HG03354 (cell line): ENCODE results near the gene TARM1.

Experiments used
- ATAC-seq: cut with Tn5 transposase; IDR thresholded peaks from one replicate; pipeline ENCODE4 v1.9.1; 2021; ENCODE audit warnings: mild to moderate bottlenecking; ENCODE audit not compliant: unreplicated experiment, poor library complexity, severe bottlenecking

TARM1 gene

DNA sequence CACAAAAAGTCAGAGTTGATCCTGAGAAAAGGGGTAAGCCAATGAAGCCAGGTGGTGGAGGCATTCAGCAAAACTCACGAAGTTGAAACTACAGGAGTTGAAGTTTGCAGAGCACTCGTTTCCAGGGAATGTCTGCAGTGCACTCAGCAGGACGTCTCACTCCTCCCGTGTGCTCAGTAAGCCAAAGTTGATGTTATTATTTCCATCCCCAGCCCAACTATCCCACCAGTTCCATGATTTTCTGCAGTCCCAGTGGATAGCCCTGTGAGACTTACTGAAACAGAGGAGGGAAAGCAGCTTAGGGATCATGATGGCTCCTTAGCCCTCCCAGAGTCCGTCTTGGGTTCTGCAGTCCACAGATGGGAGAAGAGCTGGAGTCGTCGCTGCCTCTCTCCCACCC lies at the start of gene TARM1:
Gene TARM1, minus strand, starts transcription at position 334 of the 400 bp plus-strand sequence. Its CDS starts 25 bp downstream, at position 309.
- no peak for ATAC-seq

DNA sequence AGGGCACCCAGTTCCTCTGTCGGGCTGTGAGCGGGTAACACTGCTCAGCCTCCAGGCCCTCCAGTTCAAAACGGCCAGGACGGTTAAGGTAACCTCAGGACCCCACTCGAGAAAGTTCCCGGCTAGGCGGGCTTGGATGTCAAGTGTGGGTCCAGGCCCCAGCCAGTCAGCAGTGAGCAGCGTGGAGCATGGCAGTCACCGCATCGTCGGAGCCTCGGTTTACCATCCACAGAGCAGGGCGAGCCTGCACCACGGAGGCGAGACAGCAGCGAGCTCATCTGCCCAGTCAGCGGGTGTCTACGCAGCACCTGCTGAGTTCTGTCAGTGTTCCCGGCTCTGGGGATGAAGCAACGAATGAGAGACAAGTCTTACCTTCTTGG lies 48.4 kb upstream of the TARM1 start:
- no peak for ATAC-seq

DNA sequence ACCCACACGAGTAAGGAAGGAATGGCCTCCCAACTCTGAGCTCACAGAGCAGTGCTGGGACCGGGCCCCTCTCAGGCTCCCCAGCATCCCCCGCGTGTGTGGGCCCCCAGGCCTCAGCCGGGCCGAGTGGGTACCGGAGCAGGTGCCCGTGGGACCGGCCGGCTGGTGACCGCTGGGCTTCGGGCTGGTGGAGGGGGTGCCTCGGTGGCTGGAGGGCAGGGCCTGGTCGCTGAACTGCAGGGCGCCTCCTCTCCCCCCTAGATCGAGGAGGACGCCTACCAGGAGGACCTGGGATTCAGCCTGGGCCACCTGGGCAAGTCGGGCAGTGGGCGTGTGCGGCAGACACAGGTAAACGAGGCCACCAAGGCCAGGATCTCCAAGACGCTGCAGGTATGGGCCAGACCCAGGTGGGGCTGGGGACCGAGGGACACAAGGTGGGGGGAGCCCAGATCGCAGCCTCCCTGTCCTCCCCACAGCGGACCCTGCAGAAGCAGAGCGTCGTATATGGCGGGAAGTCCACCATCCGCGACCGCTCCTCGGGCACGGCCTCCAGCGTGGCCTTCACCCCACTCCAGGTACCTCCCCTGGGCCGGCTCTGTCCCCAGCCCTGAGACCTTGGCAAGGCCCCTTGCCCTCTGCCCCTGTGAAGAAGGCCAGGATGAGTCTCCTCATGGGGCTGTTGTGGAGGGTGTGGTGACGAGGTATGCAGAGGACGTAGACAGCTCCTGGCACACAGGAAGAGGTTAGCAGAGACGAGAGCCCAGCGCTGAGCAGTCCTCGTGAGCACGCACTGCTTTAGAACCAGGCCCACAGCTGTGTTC lies 47.8 kb upstream of the TARM1 start:
- ATAC-seq = no peak

DNA sequence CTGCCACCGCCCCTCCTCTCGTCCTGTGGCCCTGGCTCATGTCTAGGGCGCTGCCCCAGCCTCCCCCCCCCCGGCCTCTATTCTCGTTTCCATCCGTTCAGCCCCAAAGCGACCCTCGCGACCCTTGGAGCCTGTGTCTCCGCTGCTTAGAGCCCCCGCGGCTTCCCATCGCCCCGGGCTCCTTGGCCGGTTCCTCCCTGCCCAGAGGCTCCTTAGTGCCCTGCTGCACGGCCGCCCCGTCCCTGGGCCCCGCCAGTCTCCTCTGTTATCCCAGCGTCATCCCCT lies 47.2 kb upstream of the TARM1 start:
- no peak for ATAC-seq

DNA sequence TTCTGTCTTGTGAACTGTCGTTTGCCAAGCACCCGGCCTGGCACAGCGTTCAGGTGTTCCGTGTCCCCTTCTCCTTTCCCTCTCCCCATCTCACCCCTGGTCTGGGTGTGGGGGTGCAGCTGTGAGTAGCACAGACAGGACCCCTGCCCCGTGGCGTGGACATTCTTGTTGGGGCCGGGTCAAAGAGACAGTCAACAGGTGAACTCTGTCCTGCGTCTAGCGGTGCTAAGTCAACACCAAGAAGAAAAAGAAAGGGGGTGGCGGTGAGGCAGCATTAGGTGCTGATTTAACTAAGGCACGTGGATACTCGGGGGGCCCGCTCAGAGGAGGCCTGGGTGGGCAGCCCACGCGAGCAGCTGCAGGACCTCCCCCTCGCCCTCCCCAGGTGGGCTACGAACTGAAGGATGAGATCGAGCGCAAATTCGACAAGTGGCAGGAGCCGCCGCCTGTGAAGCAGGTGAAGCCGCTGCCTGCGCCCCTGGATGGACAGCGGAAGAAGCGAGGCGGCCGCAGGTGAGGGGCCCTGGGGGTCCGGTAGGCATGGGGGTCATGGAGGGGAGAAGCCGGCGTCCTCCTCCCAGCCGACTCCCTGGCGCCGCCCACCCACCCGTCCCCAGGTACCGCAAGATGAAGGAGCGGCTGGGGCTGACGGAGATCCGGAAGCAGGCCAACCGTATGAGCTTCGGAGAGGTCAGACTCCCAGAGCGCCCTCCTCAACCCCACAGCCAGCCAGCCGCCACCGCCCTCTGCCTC lies 46.7 kb upstream of the TARM1 start:
- ATAC-seq = no peak

DNA sequence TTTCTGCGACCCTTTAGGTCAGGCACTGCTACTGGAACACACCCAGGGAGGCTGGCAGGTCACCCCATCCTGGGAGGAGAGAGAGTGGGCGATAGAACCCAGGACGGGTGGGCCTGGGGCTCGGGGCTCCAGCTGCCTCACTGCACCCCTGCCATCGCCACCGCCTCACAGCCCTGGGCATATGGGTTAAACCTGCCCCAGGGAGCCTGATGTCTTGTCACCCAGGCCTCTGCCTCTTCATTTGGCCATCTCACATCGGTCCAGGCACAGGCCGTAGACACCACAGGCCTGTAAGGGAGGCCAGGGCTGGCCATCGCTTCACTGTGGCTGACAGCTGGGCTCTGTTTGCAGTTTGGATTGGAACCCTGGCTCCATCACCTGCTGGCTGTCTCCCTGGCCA lies 44.5 kb upstream of the TARM1 start:
- no peak for ATAC-seq

DNA sequence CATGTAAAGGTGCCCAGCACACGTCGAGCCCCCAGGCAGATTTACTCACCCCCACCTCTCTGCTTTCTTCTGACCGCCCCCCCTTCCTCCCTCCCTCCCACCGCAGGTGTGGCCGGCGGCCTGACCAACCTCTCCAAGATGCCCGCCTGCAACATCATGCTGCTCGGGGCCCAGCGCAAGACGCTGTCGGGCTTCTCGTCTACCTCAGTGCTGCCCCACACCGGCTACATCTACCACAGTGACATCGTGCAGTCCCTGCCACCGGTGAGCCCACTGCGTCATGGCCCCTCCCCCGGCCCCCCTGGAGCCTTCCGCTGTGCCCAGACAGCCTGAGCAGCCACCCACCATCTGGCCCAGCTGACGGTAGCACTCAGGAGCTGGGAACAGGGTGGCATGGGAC lies 43.2 kb upstream of the TARM1 start:
- ATAC-seq = no peak

DNA sequence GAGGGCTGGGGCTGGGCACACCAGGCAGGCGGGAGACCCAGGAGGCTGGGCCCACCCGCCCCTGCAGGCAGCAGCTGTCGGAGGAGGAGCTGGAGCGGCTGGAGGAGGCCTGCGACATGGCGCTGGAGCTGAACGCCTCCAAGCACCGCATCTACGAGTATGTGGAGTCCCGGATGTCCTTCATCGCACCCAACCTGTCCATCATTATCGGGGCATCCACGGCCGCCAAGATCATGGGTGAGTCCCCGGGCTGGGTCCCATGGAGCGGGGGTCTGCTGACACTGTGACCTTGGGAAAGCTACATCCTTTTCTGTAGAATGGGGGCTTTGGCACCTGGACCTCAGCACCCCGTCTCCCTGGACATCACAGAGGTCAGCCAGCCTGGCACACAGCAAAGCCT lies 42.5 kb upstream of the TARM1 start:
- ATAC-seq = no peak

DNA sequence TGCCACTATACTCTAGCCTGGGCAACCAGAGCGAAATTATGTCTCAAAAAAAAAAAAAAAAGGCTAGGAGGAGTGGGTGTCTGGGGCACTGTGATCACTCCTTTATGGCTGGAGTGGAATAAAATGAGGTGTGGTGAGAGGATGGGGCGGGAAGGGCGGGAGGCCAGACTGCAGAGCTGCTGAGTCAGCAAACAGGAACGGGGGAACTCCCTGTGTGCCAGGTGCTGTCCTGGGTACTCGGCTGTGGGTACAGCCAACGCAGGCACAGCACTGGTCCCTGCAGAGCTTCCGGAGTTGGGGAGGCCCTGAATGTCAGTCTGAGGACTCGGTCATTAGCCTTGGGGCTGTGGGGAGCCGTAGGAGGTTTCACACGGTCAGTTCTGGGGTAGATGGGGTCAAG lies 40.1 kb upstream of the TARM1 start:
- ATAC-seq = no peak

DNA sequence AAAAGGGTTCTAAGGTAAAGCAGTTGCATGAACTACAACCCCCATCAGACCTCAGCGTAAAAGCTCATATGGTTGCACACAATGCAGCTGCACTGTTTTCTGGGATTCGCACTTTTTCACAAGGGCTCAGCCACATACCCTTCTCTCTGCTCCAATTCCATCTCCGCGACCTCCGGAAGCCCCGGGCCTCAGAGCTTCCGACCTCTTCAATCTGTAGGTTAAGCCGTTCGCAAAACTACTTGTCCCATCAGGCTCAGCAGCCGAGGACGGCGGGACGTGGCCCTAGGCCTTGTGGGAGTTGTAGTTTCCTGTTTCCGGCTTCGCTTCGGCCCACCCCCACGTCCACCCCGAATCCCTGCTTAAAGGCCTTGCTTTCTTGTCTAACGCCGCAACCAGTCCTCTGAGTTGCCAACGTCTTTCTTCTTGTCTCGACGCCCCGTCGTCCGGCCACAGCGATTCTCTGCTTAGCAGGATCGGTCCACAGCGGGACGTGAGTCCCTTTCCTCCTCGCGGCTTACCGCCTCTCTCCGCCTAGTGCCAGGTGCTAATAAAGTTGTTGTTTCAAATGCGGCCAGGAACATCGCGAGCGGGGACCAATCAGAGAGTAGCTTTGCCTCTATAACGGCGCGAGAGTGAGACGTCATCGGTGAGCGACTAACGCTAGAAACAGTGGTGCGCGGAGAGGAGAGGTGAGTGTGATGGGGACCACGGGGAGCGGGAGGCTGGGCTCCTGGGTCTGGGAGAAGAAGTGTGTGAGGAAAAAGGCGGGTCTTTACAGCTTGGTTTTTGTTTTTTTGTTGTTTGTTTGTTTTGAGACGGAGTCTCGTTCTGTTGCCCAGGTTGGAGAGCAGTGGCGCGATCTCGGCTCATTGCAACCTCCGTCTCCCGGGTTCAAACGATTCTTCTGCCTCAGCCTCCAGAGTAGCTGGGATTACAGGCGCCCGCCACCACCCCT lies 34.2 kb upstream of the TARM1 start, which contains the start of the genes PRPF31 and TFPT:
Gene PRPF31, plus strand, starts transcription at position 646 of the 955 bp plus-strand sequence. CDS start 2,525 bp downstream, outside the sequence.
Gene TFPT, minus strand, starts transcription at position 549 of the 955 bp plus-strand sequence. Its CDS starts 388 bp downstream, at position 161.
- ATAC-seq = peak; percentile 84

DNA sequence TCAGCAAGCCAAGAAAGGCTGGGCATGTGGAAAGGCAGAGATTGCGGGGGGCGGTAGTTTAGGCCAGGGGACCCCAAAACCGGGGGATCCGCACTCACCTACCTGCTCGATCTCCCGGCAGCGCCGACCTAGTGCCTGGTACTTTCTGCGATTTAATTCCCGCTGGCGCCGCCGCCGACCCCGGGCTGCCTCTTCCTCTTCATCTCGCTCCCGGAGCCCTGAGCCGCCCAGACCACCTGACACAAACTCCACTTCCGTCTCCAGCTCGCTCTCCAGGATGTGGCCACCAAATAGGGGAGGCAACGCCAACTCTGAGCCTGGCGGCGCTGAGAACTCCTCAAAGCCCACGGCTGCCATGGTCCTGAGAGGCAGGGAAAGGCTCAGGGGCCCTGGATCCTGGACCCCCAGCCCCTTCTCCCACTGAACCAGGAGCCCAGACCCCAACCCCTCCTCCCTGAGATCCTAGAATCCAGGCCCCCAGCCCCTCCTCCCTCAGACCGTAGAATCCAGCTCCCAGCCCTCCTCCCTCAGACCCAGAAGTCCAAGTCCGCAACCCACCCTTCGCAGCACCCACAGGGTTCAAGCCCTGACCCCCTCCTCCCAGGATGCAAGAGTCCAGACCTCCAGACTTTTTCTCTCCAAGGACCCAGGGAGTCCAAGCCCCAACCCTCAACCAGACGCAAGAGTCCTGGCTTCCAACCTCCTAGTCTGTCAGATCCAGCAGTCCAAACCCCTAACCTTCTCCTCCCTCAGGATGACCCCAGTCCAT lies 33.4 kb upstream of the TARM1 start:
- no peak for ATAC-seq

DNA sequence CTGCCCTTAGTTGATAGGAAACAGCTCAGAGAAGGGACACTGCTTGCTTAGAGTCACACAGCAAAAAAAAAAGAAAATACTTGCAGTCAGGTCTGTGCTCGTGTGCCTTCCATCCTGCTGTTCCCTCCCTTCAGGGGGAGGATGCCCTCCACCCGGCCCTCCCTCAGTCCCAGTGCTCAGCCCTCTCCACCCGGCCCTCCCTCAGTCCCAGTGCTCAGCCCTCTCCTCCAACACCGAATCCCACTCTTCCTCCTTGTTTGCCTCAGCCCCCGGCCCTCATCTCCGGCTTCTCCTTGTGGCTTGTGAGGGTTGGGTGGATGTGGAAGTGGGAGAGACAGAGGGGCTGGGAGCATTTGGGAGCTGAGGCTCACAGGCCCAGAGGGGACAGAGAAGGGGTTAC lies 28.5 kb upstream of the TARM1 start:
- ATAC-seq = no peak

DNA sequence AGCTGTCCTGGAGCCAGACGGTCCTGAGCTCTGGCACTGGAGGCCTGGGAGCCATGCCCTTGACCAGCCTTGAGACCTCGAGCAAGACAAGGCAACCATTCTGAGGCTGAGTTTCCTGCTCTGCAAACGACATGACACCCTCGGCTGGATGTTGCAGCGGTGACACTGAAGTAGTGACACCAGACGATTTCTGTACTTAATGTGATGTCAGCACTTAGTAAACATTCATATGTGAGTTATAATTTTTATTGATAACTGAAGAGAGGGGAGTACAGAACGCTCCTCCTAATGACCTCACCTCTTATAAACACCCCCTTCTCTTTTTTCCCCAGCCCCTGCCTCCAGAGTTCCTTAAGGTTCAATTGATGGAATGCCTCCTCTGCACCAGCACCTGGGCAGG lies 27.3 kb upstream of the TARM1 start:
- no peak for ATAC-seq

DNA sequence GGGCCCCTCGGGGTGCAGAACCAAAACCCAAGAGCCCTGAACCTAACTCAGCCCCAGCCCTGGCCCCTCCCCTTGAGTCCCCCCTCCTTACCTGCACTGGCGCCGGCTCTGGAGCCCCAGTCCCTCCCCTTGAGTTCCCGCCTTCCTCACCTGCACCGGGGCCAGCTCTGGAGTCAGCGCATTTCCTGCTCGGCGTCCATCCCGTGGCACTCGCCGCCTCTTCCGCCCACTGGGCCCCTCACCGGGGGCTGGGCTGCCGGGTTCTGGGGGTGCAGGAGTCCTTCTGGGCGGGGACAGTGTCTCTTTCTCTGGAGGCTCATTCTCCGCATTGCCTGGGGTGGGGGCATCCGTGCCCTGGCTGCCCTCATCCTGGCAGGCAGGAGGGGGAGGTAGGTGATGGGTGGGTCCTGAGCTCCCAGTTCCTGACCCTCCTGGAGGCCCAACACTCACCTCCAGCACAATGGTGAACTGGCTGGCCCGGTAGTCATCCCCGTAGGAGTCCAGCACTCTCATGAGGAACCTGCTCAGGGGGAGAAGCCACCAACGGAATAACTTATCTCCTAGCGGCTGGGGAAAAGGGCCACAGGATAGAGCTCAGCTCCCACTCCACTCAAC lies 26.8 kb upstream of the TARM1 start:
- ATAC-seq = no peak

DNA sequence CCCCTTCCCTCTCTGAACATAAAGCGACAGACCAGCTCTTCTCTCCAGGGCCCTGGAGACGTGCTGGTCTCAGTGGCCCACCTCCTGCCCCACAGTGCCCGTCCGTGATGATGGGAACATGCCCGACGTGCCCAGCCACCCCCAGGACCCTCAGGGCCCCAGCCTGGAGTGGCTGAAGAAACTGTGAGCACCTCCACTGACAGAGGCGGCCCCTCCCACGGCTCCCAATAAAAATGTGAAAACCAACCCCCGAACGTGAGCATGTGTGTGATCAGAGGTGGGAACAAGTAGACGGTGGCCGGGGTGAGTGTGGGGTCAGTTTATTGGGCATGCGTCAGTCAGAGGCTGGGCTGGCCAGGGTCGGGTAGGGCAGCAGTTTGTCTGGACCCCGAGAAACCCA lies 25.6 kb upstream of the TARM1 start:
- ATAC-seq = no peak

DNA sequence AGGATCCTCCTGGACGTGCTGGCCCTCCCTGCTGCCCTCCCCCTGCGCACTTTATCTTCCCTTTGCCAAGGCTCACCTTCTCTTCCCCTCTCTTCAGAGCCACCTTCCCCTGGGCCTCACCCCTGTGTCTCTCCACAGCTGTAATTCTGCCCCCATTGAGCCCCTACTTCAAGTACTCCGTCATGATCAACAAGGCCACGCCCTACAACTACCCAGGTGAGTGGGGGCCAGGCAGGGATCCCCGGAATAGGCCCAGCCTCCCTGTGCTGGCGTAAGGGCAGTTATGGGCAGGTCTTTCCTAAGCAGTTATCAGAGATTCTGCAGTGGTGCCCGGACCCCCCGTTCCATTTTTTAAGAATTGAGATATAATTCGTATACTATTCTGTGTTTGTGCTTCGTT lies 24.6 kb upstream of the TARM1 start:
- no peak for ATAC-seq

DNA sequence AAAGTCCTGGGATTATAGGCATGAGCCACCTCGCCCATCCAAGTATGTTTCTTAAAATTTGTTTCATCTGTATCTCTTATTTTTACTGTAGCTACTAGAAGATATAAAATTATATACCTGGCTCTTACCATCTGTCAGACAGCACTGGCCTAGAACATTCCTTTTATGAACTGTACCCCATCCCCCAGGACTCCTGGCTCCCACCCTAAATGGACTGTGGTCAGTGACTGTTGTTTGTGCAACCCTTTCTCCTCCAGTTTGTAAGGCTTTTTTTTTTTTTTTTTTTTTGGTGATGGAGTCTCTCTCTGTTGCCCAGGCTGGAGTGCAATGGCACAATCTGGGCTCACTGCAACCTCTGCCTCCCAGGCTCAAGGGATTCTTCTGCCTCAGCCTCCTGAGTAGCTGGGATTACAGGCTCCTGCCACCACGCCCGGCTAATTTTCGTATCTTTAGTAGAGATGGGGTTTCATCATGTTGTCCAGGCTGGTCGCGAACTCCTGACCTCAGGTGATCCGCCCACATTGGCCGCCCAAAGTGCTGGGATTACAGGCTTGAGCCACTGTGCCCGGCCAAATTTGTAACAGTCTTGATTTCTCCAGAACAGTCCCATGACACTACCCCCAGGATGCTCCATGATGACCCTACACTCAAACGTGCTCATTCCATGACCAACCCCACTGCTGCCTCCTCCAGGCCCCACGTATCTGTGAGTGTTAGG lies 24.0 kb upstream of the TARM1 start:
- no peak for ATAC-seq

DNA sequence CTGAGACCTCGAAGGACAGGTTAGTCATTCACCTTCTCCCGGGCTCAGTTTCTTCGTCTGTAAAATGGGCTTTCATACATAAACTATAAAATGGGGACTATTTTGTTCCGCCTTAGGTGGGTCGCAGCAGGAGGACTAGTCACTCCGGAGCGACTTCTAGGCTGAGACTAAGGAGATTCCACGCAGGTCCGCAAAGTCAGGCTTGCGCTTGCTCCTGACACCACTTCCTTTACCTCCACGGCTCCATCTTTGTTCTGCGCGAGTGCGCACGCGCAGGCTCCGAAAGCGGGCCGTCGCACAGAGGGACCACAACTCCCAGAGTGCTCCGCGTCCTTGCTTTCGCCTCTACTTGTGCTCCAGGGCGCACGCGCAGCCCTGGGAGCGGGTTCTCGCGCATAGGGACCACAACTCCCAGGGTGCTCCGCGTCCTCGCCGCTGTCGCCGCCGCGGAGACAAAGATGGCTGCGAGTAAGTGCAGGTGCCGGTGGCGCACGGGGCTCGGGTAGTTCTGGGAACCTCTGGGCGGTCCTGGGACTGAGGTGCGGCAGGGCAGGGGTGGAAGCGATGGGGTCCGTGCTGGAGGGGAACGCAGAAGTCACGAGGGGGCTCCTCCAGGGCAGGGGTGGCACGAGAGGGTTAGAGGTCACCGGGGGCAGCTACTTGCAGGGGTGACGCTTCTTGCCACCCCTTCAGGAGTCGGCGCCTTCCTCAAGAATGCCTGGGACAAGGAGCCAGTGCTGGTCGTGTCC lies 21.4 kb upstream of the TARM1 start, which contains the start of gene NDUFA3:
Gene NDUFA3, plus strand, starts transcription at position 435 of the 749 bp plus-strand sequence. Its CDS starts 24 bp downstream, at position 459.
- peak; percentile 94 for ATAC-seq
